Measurements from ENCODE around the gene GZMH.
"Not testable (repeated sequence)": the region's sequence is repeated elsewhere in the genome, so short reads cannot be mapped to it uniquely, and the experiment has no call there.

Gene GZMH

GRCh38 chr14:24595073-24595808 is 14.2 kb downstream of the GZMH start:
- no peak for DNase-seq (ENCODE audit: low read depth)

DNA sequence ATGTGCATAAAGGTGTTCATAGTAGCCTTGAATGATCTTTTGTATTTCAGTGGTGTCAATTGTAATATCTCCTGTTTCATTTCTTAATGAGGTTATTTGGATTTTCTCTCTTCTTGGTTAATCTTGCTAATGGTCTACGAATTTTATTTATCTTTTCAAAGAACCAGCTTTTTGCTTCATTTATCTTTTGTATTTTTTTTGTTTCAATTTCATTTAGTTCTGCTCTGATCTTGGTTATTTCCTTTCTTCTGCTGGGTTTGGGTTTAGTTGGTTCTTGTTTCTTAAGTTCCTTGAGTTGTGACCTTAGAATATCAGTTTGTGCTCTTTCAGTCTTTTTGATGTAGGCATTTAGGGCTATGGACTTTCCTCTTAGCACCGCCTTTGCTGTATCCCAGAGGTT is 18.5 kb downstream of the GZMH start:
- not testable (repeated sequence) for DNase-seq (ENCODE audit: low read depth)

- not testable (repeated sequence) for DNase-seq (ENCODE audit: low read depth)
Observed at GRCh38 chr14:24584402-24584801, 25.1 kb downstream of the GZMH start.

- DNase-seq (ENCODE audit: low read depth) = no peak
Observed at GRCh38 chr14:24578558-24578957, 30.9 kb downstream of the GZMH start.

DNA sequence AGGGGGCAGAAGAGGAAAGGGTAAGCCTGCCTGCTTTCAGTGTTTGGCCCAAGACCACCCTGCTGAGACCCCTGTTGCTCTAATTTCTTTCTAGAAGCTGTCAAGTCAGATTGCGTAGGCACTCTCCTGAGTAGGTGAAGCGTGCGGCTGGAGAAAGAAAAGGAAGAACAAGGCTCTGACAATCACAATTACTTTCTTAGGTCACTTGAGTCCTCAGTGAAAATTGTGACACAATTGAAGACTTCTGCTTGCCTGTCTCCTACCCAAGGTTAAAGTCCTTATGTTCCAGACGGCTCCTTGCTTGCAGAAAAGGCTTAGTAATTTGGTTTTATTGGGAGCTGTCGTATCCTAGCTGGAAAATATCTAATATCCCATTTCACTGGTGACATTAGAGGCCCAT is 32.7 kb downstream of the GZMH start:
- no peak for DNase-seq (ENCODE audit: low read depth)

GRCh38 chr14:24576182-24576581 is 33.3 kb downstream of the GZMH start, which contains the start of gene CTSG:
TSS of gene CTSG (minus strand) at chr14:24576250. CDS start at chr14:24576223, 27 bp downstream.
- no peak for DNase-seq (ENCODE audit: low read depth)

GRCh38 chr14:24574206-24574774 is 35.2 kb downstream of the GZMH start:
- DNase-seq (ENCODE audit: low read depth) = no peak

DNA sequence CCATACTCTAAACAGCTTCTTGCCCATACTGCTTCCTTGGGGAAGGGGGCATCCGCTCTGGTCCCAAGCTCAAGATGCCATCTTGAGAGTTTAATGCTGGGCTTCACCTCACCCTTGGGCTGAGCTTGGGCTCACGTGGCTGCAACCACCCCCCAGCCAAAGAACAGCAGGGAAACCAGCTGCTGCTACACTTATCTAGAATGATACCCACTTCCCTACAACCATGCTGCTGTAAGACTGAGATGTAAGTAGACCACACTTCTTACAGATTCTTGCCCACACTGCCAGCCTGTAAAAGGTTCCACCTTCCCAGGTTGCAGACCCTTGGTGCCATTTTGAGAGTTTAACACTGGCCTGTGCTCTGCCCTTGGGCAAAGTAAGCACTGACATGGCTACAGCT is 43.2 kb downstream of the GZMH start:
- no peak for DNase-seq (ENCODE audit: low read depth)

- DNase-seq (ENCODE audit: low read depth) = no peak
Observed at GRCh38 chr14:24565766-24566165, 43.7 kb downstream of the GZMH start.

GRCh38 chr14:24563505-24563904 is 46.0 kb downstream of the GZMH start:
- DNase-seq (ENCODE audit: low read depth) = no peak

GRCh38 chr14:24556756-24557155 is 52.7 kb downstream of the GZMH start:
- DNase-seq (ENCODE audit: low read depth) = peak; percentile 33
